Measurements from ENCODE around the gene UQCR11.
A peak's percentile ranks its signal among the peaks of the same experiment; 100 is the strongest.

UQCR11 gene

DNA sequence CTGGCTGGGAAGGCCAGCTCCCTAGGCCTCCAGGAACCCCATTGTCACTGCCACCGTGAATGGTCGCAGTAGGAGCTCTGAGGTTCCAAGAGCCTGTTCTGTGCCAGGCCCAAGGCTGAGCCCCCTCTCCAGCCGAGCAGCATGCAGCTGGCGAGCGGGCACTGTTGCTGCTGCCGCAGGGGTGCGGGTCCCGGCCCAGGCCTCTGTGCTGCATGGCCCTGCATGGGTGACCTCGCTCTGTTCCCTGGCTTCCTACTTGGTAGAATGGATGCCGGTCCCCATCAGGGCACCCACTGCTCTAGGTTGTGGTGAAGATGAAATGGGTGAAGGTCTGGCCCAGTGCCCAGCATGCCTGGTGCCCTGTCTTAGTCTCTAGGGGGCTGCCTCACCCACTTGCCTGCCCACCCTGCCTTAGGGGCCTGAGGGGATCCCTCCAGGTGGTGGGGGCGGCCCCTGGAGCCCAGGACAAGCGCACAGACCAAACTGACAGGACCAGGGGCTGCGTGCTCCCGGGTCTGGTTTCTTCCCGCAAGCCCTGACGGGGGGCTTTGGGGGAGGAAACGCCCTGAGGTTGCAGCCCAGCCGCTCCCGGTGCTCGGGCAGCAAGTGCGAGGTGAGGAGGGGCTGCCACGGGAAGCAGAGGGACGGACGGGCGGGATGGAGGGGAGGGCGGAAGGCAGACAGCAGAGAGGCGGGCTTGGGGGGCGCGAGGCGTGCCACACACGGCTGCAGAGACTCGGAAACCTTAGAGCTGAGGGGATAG, 8.7 kb upstream of the UQCR11 start:
- DNase-seq = no peak

GRCh38 chr19:1613146-1613545, 7.9 kb upstream of the UQCR11 start:
- no peak for DNase-seq

DNA sequence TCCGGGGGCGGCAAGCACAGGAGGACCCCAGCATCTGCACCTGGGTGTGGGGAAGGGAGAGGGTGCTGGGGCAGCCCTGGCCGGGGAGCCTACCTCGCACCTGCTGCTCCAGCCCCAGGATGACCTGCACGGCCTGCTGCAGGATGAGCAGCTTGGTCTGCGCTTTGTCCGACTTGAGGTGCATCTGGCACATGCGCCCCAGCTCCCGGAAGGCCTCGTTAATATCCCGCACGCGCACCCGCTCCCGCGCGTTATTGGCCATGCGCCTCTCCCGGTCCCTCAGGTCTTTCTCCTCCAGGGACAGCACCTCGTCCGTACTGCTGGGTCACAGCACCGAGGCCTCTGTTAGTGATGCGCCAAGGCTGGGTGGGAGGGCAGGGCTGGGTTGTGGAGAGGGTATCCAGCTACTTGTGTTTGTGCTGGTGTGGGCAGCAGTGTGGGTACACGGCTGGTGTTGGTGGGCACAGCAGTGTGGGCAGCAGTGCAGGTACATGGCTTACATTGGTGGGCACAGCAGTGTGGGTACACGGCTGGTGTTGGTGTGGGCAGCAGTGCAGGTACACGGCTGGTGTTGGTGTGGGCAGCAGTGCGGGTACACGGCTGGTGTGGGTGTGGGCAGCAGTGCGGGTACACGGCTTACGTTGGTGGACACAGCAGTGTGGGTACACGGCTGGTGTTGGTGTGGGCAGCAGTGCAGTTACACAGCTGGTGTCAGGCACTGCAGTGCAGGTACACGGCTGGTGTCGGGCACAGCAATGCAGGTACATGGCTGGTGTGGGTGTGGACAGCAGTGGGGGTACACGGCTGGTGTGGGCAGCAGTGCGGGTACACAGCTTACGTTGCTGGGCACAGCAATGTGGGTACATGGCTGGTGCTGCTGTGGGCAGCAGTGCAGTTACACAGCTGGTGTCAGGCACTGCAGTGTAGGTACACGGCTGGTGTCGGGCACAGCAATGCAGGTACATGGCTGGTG, 7.1 kb upstream of the UQCR11 start:
- no peak for DNase-seq

DNA sequence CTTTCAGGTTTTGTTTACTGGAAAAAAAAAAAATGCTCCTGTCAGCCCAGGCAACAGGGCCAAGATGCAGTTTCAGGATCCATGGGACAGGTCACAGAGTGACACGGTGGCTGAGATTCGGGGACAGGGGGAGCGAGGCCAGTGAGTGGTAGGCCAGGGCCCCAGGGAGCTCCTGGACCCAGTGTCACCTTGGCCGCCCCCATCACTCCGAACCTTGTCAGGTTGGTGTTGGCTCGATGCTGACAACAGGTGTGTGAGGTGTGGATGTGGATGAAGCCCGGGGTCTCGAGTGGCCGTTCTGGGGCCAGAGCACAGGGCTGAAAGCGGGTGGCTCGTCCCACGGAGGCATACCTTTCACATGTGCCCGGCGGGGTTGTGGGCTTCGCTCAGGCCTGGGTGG, 6.1 kb upstream of the UQCR11 start:
- DNase-seq = no peak

- DNase-seq = peak; percentile 50
Observed at GRCh38 chr19:1610579-1610978, 5.3 kb upstream of the UQCR11 start.

- no peak for DNase-seq
Observed at GRCh38 chr19:1609680-1610474, 4.6 kb upstream of the UQCR11 start.

DNA sequence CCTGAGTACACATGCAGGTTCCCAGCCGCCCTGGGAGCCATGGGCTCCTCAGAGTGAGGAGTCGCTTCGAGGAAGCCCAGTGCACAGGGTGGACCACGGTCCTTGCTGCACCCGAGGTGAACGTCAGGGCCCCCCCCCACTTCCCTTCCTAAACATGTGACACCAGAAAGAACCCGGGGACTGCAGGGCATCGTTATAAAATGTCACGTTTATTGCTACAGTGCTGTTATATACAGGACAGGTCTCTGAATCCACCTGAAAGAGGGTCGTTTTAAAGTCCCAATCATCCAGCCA, 3.8 kb upstream of the UQCR11 start:
- DNase-seq = no peak

- peak; percentile 35 for DNase-seq
Observed at GRCh38 chr19:1608359-1609102, 3.3 kb upstream of the UQCR11 start.

GRCh38 chr19:1606138-1606651, 933 bp upstream of the UQCR11 start:
- no peak for DNase-seq

DNA sequence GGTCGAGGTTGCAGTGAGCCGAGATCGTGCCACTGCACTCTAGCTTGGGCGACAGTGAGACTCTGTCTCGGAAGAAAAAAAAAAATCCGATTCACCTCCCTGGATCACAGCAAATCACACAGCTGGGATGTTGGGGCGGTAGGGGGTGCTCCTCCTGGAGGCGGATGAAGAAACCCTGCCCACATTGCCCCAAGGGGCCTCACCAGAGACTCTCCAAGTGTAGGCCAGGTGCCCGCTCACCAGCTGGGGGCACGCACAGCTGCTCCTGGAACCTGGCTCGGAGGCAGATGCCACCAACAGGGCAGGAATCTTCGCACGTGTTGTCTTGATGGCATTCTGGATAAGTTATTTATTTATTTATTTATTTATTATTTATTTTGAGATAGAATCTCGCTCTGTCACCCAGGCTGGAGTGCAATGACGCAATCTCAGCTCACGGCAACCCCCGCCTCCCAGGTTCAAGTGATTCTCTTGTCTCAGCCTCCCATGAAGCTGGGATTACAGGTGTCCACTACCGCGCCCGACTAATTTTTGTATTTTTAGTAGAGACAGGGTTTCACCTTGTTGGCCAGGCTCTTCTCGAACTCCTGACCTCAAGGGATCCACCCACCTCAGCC, 3.1 kb downstream of the UQCR11 start:
- DNase-seq = no peak

- DNase-seq = no peak
Observed at GRCh38 chr19:1601613-1602064, 3.6 kb downstream of the UQCR11 start.

DNA sequence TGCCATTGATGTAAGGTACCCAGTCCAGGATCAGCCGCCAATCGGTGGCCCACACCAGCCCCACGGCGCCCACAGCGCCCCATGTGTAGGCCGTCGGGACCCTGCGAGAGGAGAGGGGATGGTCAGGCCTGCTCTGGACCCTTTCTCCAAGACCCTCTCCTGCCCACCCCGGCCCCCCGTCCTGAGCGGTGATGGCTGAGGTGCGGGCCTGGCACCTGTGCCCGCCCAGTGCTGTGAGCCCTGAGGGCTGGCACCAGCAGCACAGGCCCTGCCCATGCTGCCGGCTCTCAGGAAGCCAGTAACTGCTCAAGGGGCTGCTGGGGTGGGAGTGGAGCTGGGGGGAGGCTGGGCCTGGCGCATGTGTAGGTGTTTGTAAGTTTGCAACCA, 5.8 kb downstream of the UQCR11 start:
- DNase-seq = no peak

- no peak for DNase-seq
Observed at GRCh38 chr19:1598777-1599459, 6.3 kb downstream of the UQCR11 start.

- DNase-seq = no peak
Observed at GRCh38 chr19:1593501-1593772, 11.8 kb downstream of the UQCR11 start.

DNA sequence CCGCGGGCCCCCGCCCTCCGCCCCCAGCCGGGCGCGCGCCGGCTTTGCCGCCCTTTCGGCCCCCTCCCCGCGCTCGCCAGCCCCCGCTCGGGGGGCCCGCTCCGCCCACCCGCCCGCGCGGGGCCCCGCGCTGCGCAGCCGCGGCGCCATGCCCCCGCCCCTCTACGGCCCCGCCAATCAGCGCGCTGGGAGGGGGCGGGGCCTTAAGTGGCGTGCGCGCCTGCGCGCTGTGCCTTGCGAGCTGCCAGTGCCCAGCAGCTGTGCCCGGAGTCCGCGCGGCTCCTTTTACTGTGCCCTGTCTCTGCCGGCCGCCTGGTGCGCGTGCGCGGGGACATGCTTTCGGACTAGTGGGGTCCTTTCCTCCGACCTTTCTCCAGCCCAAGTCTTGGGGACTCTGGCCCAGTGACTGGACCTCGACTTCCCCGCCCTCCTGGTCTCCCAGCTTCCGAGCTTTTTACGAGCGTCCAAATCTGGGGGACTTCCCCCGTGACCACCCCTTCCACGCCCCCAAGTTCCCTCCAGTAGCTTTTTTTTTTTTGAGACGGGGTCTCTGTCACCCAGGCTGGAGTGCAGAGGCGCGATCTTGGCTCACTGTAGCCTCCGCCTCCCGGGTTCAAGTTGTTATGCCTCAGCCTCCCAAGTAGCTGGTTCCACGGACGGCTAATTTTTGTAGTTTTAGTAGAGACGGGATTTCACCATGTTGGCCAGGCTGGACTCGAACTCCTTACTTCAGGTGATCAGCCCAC, 12.3 kb downstream of the UQCR11 start, which contains the start of gene MBD3:
Gene MBD3, minus strand, starts transcription at position 111 of the 746 bp plus-strand sequence. CDS start 234 bp downstream, outside the sequence.
- peak; percentile 88 for DNase-seq

DNA sequence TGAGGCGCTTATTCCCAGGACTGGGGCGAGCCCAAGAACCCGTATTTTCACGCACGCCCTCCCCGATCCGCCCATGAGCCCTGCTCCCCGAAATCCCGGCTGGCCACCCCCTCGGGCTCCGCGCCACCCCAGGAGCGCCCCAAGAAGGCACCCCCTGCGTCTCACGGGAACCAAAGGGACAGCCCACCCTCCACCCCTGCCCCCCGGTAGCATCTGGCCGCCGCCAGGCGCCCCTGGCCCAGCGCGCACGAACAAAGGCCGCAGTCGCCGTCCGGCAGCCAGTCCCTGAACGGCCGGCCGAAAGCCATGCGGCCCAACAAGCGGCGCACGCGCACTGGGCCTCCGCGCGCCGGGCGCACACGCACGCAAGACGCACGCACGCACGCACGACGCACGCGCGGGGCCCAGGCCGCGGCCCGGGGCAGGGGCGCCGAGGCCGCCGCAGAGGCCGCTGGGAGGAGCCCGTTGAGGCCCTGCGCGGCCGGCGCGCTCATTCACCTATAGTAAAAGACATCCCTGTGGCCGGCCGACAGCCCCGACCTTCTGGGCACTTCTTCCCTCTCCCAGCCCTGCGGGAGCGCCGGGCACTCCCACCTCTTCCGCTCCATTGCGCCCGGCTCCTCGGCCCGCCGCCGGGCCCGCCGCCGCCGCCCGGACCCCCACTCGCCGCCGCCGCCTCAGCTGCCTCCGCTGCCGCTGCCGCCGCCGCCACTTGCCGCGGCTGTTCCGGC, 13.1 kb downstream of the UQCR11 start:
- peak; percentile 82 for DNase-seq

- no peak for DNase-seq
Observed at GRCh38 chr19:1591421-1592023, 13.7 kb downstream of the UQCR11 start.

GRCh38 chr19:1590641-1591397, 14.4 kb downstream of the UQCR11 start:
- DNase-seq = no peak

GRCh38 chr19:1587872-1588271, 17.4 kb downstream of the UQCR11 start:
- no peak for DNase-seq

All from activated CD8-positive, alpha-beta memory T cell treated with anti-CD3 and anti-CD28 coated beads, Interleukin-2, amount 50 U/mL, for 4 hours (primary cell).